GM21528 (cell line): Measurements from ENCODE around the gene DENND4B.
"Not testable (repeated sequence)": the region's sequence is repeated elsewhere in the genome, so short reads cannot be mapped to it uniquely, and the experiment has no call there.

Source experiments
- ATAC-seq: cut with Tn5 transposase; IDR thresholded peaks from one replicate; pipeline ENCODE4 v1.9.1; 2021; ENCODE audit warnings: mild to moderate bottlenecking, moderate library complexity; ENCODE audit not compliant: unreplicated experiment, low FRiP score

The DENND4B gene

DNA sequence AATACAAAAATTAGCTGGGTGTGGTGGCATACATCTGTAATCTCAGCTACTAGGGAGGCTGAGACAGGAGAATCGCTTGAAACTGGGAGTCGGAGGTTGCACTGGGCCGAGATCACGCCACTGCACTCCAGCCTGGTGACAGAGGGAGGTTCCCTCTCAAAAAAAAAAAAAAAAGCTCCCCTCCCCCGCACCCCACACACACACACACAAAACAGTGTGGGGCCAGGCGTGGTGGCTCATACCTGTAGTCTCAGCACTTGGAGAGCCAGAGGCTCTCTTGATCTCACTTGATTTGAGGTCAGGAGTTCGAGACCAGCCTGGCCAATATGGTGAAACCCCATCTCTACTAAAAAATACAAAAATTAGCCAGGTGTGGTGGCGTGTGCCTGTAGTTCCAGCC, 40.6 kb downstream of the DENND4B start:
- ATAC-seq, result not testable (repeated sequence)

DNA sequence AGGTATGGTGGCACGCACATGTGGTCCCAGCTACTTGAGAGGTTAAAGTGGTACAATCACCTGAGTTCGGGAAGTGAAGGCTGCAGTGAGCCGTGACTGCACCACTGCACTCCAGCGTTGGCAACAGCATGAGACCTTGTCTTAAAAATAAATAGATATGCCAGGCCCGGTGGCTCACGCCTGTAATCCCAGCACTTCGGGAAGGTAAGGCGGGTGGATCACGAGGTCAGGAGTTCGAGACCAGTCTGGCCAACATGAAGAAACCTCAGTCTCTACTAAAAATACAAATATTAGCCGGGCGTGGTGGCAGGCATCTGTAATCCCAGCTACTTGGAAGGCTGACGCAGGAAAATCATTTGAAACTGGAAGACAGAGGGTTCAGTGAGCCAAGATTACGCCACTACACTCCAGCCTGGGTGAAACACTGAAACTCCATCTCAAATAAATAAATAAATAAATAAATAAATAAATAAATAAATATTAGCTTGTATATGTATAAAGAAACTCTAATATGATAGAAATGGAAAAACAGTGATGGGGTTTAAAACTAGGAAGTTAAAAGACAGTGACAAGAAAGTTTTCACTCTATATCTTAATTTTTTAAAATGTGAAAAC, 42.6 kb downstream of the DENND4B start:
- no peak for ATAC-seq

DNA sequence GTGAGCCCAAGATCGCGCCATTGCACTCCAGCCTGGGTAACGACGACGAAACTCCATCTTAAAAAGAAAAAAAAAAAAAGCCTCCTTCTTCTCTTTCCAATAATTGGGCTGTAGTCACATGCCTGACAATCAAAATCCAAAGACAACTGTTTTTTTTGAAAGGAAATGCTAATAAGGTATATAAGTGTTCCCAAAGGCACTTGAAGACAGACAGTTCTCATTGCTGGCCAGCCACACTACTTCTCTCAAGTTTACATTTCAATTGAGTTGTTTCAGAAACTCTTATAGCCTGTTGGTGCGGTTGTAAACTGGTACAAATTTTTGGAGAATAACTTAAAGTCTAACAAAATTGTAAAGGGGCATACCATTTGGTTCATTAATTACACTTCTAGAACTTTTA, 47.0 kb downstream of the DENND4B start:
- no peak for ATAC-seq

DNA sequence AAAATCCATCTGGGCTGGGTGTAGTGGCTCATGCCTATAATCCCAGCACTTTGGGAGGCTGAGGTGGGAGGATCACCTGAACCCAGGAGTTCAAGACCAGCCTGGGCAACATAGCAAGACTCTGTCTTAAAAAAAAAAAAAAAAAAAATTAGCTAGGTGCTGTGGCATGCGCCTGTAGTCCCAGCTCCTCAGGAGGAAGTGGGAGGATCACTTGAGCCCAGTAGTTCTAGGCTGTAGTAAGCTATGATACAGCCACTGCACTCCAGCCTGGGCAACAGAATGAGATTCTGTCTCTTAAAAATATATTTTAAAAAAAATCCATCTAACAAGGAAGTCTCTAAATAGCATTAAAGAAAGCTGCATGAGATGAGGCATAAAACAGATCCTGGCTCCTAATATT, 50.7 kb downstream of the DENND4B start:
- not testable (repeated sequence) for ATAC-seq

DNA sequence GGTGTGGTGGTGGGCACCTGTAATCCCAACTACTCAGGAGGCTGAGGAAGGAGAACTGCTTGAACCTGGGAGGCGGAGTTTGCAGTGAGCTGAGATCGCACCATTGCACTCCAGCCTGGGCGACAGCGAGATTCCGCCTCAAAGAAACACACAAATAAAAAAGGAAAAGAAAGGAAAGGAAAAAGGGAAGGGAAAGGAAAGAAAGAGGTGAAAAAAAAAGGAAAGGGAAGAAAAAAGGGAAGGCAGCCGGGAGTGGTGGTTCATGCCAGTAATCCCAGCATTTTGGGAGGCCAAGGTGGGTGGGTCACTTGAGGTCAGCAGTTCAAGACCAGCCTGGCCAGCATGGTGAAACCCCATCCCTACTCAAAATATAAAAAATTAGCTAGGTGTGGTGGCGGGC, 55.5 kb downstream of the DENND4B start:
- ATAC-seq, result not testable (repeated sequence)

DNA sequence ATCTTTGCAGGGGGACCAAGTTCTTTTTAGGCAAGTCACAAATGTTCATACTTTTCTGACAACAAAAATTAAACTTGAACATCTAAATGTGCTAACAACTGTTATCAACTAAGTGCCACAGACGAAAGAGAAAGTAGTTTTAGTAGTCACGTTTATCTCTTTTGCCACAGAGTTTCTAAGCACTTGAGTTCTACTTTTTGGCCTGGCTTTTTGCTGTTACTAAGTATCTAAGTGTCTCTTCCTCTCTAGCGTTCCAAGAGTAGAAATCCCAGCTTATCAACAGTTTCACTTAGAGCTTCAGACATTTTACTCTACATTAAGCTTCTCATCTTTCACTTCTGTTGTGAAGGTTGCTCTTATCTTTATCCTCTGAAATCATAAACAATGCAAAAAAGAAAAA, 58.0 kb downstream of the DENND4B start:
- ATAC-seq, result no peak

DNA sequence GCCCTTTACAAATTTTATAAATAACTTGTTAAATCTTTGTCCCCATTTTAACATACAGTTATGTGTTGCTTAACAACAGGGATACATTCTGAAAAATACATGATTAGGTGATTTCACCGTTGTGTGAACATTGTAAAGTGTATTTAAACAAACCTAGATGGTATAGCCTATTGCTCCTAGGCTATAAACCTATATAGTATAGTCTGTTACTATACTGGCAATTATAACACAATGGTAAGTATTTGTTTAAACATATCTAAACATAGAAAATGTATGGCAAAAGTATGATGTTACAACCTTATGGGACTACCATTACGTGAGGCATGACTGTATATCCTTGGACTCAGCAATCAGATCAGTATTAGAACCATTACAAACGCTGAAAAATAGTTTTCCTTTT, 60.4 kb downstream of the DENND4B start:
- no peak for ATAC-seq

DNA sequence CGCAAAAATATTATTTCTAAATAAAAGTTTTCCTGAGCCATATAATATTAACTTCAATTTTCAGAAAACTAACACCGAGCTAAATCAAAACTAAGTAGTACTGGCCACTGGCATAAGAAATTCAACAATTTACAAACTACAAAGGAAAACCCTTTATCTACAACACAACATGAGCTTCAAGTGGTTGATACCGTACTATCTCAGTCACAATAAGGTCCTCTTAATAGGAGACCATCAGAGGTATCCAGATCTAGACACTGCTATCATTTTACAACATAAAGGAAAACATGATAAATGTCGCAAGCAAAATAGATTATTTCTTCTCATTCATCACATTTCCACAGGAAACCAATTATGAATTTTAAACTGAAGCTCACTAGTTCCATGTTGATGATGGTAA, 63.3 kb downstream of the DENND4B start:
- no peak for ATAC-seq

DNA sequence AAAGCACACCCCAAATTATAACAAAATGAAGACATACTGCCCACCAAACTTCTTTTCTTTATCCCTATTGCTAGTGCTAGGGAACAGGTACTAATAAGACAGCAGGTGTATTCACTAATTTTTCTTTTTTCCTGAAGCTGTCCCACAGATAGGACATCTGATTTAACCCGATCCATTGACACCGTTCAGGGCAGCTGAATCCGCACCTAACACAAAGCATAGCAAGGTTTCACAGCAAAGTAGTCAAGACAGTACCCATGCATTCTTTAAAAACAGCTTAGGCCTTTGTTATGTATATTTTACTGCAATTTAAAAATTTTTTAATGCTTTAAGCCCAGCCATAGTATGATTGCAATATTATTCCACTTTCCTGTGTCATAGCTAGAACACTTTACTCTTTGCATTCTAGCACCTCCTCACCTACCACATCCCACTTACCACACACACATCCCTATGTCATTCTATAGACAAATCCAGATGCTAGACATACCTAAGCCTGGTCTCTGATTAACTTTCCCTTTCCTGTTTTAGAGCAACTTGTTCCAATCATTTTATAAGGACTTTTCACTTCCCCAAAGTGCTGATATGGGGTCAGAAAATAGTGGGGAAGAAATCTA, 64.1 kb downstream of the DENND4B start:
- ATAC-seq, result no peak

DNA sequence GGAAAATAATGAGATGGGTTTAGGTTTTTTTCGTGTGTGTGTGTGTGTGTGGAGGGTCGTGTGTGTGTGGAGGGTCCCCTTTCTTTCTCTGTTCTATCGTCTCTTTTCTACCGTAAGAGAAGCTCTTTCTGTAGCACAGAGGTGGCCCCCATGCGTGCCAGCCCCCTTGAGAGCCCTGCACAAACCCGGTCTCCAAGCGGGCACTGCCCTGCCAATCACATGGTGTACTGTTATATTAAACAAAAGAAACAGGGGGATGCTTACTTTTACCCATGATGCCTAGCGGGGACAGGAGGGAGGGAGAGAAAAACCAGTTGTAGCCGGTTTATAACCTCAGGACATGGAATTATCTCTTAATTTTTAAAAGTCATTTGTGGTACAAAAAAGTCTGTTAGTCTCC, 64.8 kb downstream of the DENND4B start:
- no peak for ATAC-seq

DNA sequence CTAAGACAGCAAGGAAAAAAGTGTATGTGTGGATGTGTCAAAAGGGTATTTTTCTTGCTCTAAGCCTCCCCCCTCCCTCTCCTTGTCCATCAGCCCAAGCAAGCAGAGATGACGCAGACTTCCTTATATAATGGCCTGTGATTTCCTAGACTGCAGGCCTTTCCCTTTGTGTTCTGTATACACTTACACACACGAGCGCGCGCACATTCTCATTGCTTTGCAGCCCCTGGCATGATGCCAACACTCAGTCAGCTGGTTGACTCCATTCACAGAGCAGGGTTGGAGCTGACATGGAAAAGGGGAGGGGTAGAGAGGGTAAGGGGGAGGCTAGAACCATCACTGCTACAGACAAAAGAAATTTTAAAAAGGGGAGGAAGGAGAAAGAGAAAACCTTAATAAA, 65.6 kb downstream of the DENND4B start:
- ATAC-seq, result no peak

DNA sequence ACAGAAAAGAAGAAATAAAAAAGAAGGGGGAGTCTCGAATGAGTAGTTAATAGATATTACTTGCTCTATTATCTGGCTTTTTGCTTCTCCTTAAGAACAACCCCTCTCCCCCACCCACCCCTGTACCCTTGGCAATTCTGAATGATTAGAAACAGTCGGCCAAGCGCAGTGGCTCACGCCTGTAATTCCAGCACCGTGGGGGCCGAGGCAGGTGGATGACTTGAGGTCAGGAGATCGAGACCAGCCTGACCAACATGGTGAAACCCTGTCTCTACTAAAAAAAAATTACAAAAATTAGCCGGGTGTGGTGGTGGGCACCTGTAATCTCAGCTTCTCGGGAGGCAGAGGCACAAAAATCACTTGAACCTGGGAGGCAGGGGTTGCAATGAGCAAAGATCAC, 66.5 kb downstream of the DENND4B start:
- no peak for ATAC-seq
